Activated CD4-positive, CD25-positive, alpha-beta regulatory T cell treated with anti-CD3 and anti-CD28 coated beads, Interleukin-2, amount 50 U/mL, for 16 hours (primary cell): ENCODE results near the gene IGF1R.

Experiments
- DNase-seq: peaks from one replicate; pipeline ENCODE4 v3.0.0-alpha.2; 2020; ENCODE audit warnings: low read depth, low spot score

Gene IGF1R

DNA sequence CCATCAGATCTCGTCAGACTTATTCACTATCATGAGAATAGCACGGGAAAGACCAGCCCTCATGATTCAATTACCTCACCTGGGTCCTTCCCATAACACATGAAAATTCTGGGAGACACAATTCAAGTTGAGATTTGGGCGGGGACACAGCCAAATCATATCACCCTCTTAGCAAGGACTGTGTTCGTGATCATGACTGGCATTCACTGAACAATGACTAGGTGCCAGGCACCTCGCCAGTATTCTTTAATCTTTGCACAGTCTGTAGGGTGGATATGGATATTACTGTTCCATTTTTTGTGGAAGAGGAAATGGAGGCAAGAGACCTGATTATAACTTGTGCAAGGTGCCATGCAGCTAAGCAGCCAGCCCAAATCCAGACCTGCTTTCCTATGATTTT is 77.5 kb downstream of the IGF1R start:
- no peak for DNase-seq

DNA sequence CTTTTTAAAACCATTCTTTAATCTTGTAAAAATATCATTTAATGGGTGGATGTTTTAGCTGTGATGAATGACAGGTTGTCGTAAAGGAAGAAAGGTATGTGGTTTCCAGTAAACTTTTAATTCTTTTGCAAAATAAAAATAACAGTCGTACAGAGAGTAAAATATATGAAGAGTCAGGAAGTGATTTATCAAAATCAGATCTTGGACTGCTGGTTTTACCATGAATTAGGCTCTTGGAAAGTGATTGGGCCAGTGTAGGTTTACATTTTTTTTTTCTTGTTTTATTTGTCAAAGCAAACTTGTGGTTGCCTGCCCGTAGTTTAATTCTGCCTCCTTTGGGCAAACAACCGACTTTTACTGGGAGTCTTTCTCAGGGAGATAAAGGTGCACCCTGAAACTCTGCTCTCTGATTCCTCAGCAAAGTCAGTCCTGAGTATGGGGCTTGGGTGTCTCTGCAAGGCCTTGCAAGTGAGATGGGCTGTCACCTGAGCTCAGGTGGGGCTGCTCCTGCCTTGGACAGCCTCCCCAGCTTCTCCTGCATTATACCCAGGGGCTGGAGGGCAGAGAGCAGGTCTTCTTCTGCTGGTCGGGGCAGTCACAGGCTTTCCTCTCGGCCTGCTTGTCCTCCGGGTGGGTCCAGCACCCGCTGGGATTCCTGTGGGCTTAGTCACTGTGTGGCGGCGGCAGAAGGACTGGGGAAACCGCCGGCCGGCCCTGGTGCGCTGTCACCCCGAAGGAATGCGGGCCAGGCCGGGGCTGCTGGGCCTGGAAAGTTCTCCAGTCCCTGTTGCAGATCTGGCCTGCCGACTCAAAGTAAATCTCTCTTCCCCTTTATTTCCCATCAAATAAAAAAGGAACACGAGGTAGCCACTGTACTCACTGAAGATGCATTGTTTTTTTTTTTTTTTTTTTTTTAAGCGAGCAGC is 79.0 kb downstream of the IGF1R start:
- no peak for DNase-seq

GRCh38 chr15:98728082-98728810 is 79.9 kb downstream of the IGF1R start:
- DNase-seq: no peak

DNA sequence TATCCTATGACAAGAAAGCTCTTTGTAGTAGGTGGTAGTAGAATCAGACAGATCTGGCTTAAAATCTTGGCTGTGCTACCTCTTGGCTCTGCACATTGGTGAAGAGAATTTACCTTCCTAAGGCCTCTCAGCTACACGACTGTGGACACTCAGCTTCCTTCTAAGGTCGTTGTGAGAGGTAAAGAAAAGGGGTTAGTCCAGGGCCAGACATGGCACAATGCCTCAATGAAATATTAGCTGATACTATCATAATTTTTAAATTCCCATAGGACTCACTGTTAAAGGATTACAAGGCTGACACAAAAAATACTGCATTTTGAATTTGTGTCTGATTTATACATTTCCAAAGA is 80.4 kb downstream of the IGF1R start:
- no peak for DNase-seq

DNA sequence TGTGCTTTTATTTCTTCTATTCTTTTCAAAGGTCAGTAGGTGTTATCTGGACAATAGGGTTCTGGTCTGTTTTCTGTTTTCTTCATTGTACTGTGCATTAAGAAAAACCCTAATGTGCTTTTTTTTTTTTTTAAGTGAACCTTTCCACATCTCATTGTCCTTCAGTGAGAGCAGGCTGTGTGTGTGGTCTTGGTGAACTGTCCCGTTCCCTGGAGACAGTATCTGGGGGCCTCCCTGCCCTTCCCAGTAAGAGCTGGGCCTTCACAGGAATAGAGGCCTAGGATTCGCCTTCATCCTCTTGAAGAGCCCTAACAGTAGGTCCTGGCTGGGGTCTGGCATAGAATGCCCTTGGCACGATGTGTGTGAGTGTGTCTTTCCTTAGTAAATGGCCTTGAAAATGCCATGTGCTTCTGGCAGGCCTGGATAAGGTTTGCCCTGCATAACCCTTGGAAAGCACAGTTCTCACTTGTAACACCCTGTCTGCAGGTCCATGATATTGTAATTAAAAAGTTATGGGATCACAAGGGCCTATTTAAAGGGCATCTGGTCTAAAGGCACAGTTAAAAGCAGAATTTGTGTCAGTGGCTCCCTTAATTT is 81.2 kb downstream of the IGF1R start:
- DNase-seq: no peak

DNA sequence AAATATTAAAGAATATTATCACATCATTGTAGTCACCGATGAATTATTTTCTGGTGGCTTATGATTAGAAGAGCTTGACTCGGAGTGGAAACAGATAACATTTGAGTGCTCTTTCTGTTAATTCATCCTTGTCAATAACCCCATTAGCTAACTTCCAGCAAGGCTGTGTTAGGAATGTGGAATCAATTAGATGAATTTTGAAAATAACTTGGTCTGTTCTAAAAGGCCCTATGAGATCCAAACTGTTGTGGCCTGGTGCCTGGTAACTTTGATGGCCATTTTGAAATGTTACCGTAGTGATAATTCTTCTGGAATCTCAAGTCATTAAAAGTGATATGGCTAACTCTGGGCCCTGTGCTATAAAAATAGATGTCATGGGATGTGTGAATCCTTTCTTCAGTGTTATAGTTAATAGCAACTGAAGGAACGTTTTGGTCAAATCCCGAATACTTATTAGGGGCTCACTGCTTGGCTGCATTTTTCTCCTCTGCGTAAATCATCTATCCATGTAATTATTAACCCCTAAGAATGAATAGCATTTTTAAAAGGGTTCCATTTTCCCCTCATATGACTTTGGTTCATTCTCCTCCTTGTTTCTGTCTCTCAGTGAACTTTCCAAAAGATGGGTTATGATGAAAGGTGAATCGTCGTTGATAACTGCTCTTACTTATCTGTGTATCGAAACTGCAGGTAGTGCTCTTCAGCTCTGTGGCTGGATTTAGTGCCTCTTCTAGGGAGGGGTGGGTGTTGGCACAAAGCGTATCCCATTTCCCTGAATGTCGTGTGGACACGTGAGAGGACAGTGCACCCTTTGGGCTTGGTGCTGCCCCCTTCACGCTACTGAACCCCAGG is 82.7 kb downstream of the IGF1R start:
- DNase-seq: no peak

- DNase-seq: no peak
These were observed 83.5 kb downstream of the IGF1R start for GRCh38 chr15:98731712-98732450.

- DNase-seq: no peak
These were observed 84.8 kb downstream of the IGF1R start for GRCh38 chr15:98733098-98733497.

DNA sequence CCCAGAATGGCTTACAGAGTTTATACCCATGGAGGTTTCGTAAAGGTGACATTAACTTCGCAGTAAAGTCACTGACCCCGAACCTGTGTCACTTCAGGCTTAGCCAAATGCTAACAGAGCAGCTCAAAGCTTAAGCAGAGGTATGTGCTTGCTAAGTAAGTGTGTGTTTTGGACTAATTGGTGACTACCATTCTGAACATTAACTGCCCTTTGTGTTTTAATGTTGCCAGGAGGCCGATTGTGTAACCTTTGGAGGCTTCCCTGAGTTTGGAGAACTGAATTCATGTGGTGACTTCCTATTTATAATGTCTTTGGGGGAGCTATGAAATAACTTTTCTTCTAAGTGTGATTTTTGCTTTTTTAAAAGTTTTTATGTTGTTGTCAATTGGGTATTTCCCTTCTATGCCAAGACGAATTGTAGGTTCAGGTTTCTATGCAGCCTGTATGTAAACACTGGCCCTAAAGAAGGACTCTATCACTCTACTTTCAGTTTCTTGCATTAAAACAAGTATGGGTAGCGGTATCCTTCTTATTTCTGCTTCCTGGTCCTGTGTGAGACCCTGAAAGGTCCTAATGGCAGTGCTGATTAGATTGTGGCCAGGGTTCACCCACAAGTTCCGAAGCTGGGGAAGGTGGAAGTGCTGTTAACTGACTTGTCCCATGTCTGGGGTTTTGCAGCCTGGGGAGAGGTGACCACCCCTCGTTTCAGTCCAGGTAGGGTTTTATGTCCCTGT is 86.3 kb downstream of the IGF1R start:
- DNase-seq: no peak

- DNase-seq: no peak
These were observed 87.0 kb downstream of the IGF1R start for GRCh38 chr15:98735304-98735703.

- no peak for DNase-seq
These were observed 87.7 kb downstream of the IGF1R start for GRCh38 chr15:98735895-98736617.

- DNase-seq: no peak
These were observed 88.8 kb downstream of the IGF1R start for GRCh38 chr15:98737159-98737558.

DNA sequence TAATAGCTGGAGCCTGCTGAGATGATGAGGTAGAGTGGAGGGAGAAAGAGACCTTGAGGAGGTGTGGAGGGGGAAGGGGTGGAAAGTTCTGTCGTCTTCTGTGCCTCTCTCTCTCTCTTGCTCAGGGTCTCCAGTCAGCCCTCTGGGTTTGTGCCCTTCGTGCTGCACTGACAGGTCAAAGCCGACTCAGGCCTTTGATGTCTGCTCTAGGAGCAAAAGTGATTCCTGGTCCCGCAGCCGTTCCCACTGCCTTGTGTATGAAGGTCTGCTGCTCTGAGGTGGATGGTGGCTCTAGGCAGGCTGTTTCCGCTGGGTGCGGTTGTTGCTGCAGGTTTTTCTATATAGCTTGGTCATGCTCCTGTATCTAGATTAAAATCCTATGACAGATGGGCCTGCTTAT is 89.4 kb downstream of the IGF1R start:
- DNase-seq: no peak

GRCh38 chr15:98738689-98739401 is 90.5 kb downstream of the IGF1R start:
- no peak for DNase-seq

GRCh38 chr15:98740295-98740694 is 92.0 kb downstream of the IGF1R start:
- DNase-seq: no peak

DNA sequence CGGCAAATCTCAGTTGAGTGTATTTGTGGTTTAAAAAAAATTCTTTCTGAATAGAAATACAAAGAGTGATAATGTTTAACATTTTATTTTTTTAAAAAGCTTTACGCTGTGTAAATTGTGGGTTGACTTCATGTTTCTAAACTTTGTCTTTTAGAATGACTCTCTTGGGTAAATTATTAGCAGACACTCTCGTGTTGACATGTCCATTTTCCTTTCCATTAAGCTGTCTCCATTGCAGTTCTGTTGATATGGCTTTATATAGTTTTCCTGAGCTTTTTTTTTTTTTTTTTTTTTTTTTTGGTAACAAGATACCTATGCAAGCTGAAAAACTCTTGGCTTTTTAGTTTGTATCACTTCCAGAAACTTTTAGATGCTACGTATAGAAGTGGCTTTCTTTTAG is 92.6 kb downstream of the IGF1R start:
- DNase-seq: no peak

GRCh38 chr15:98743177-98743576 is 94.8 kb downstream of the IGF1R start:
- DNase-seq: no peak

GRCh38 chr15:98744506-98744905 is 96.2 kb downstream of the IGF1R start:
- no peak for DNase-seq

GRCh38 chr15:98745179-98745578 is 96.8 kb downstream of the IGF1R start:
- no peak for DNase-seq
